Stimulated activated CD4-positive, alpha-beta T cell treated with anti-CD3 and anti-CD28 coated beads, Interleukin-1b, Interleukin-23, amount 100 ng/mL, for 48 hours (primary cell): ENCODE results near the gene DRC3.
A peak's percentile ranks its signal among the peaks of the same experiment; 100 is the strongest.

ENCODE experiments used
- DNase-seq: peaks from one replicate; pipeline ENCODE4 v3.0.0-alpha.2; 2020

Gene DRC3

GRCh38 chr17:18025945-18026776 lies 53.5 kb downstream of the DRC3 start:
- DNase-seq: peak; percentile 8

- no peak for DNase-seq
Observed at GRCh38 chr17:18027280-18027679, 54.6 kb downstream of the DRC3 start.

GRCh38 chr17:18028114-18028951 lies 55.7 kb downstream of the DRC3 start:
- no peak for DNase-seq

GRCh38 chr17:18028952-18029540 lies 56.4 kb downstream of the DRC3 start:
- no peak for DNase-seq

GRCh38 chr17:18031955-18032354 lies 59.3 kb downstream of the DRC3 start:
- no peak for DNase-seq

- peak; percentile 39 for DNase-seq
Observed at GRCh38 chr17:18033442-18034099, 60.9 kb downstream of the DRC3 start.

- DNase-seq: no peak
Observed at GRCh38 chr17:18035704-18036103, 63.0 kb downstream of the DRC3 start.

GRCh38 chr17:18037486-18037885 lies 64.8 kb downstream of the DRC3 start:
- DNase-seq: no peak

- peak; percentile 35 for DNase-seq
Observed at GRCh38 chr17:18038149-18038850, 65.6 kb downstream of the DRC3 start.

- DNase-seq: peak; percentile 100
Observed at GRCh38 chr17:18038861-18039534, 66.3 kb downstream of the DRC3 start, which contains the start of the genes ATPAF2 and GID4. TSS of gene ATPAF2 (minus strand) at chr17:18039168. CDS start at chr17:18039013, 155 bp downstream. TSS of gene GID4 (plus strand) at chr17:18039408. CDS start at chr17:18039465, 57 bp downstream.

GRCh38 chr17:18039535-18040260 lies 67.0 kb downstream of the DRC3 start:
- peak; percentile 28 for DNase-seq

- no peak for DNase-seq
Observed at GRCh38 chr17:18040261-18040858, 67.7 kb downstream of the DRC3 start.

GRCh38 chr17:18041776-18042175 lies 69.1 kb downstream of the DRC3 start:
- DNase-seq: no peak

- no peak for DNase-seq
Observed at GRCh38 chr17:18042983-18043382, 70.3 kb downstream of the DRC3 start.

- DNase-seq: no peak
Observed at GRCh38 chr17:18043491-18043890, 70.8 kb downstream of the DRC3 start.

GRCh38 chr17:18044609-18045008 lies 71.9 kb downstream of the DRC3 start:
- DNase-seq: no peak

- DNase-seq: no peak
Observed at GRCh38 chr17:18045691-18046350, 73.2 kb downstream of the DRC3 start.

- DNase-seq: no peak
Observed at GRCh38 chr17:18055597-18055996, 82.9 kb downstream of the DRC3 start.

- DNase-seq: no peak
Observed at GRCh38 chr17:18056214-18056613, 83.6 kb downstream of the DRC3 start.

GRCh38 chr17:18059283-18059682 lies 86.6 kb downstream of the DRC3 start:
- DNase-seq: no peak
